Colonic mucosa (tissue), 4 donors: ENCODE measurements around the gene ADA. TPM values are rescaled to one million over a fixed set of nuclear protein-coding genes. Genes with fewer than 3 reads are reported as not detected.
"Not testable (repeated sequence)": the region's sequence is repeated elsewhere in the genome, so short reads cannot be mapped to it uniquely, and the experiment has no call there.

Source experiments
- DNase-seq: peaks from one replicate; pipeline ENCODE4 v3.0.0-alpha.2; 2020
- H3K27ac ChIP-seq: fragments of 200-600 bp; one replicate; pipeline ENCODE4 v1.8.0; 2021
- H3K27me3 ChIP-seq: fragments of 200-600 bp; one replicate; pipeline ENCODE4 v1.8.0; 2021
- H3K36me3 ChIP-seq: fragments of 200-600 bp; one replicate; pipeline ENCODE4 v1.8.0; 2021
- H3K4me1 ChIP-seq: fragments of 200-600 bp; one replicate; pipeline ENCODE4 v1.8.0; 2021; ENCODE audit warnings: mild to moderate bottlenecking
- H3K4me3 ChIP-seq: fragments of 200-600 bp; one replicate; pipeline ENCODE4 v1.8.0; 2021
- H3K9ac ChIP-seq, 2 donors: one replicate each; pipeline ENCODE4 v1.7.0; 2013; ENCODE audit warnings: control low read depth in 2 of 2, low read depth in 2 of 2, low read length in 2 of 2
- H3K9me3 ChIP-seq: fragments of 200-600 bp; one replicate; pipeline ENCODE4 v1.8.0; 2021
- intact Hi-C: fragments of 100-400 bp; cut with DNase I; formaldehyde crosslinking; loops from one replicate; pipeline ENCODE4 v1.14.1; 2022
- total RNA-seq, 2 donors: library from RNA; stranded (reverse); fragmentation: NEBNext Ultra II Directional in 1 of 2; extraction: Animal tissue kit (Norgen Biotek cat#: 25700) in 1 of 2; gene quantifications; one replicate each; pipeline ENCODE4 v1.2.1, GENCODE V29; 2021
- TF ChIP-seq, protein P1 (sequence below): fragments of 200-600 bp; IDR thresholded peaks from one replicate; pipeline ENCODE4 v1.8.0; 2022; ENCODE audit warnings: antibody characterized with exemption, mild to moderate bottlenecking
- donor health status: healthy.
- donor health status: DM: no; HTN: no; CAD: no.
- donor health status: DM: no; HTN: no; CAD: no.

Gene ADA
- total RNA-seq, 2 donors from 2014 or later = 2.4 to 4.5 TPM

- intact Hi-C loops = no loop called here
- Histone ChIP-seq H3K36me3 (no peaks in the 10 kb centered on the region), H3K27ac (no peak overlapping the region), H3K4me1 (no peaks in the 10 kb centered on the region), H3K9me3 (no peaks in the 10 kb centered on the region), H3K4me3 (no peak overlapping the region), H3K27me3 (no peaks in the 10 kb centered on the region), H3K9ac (no peak overlapping the region)
- no peak for DNase-seq
- TF ChIP-seq, protein P1, sequence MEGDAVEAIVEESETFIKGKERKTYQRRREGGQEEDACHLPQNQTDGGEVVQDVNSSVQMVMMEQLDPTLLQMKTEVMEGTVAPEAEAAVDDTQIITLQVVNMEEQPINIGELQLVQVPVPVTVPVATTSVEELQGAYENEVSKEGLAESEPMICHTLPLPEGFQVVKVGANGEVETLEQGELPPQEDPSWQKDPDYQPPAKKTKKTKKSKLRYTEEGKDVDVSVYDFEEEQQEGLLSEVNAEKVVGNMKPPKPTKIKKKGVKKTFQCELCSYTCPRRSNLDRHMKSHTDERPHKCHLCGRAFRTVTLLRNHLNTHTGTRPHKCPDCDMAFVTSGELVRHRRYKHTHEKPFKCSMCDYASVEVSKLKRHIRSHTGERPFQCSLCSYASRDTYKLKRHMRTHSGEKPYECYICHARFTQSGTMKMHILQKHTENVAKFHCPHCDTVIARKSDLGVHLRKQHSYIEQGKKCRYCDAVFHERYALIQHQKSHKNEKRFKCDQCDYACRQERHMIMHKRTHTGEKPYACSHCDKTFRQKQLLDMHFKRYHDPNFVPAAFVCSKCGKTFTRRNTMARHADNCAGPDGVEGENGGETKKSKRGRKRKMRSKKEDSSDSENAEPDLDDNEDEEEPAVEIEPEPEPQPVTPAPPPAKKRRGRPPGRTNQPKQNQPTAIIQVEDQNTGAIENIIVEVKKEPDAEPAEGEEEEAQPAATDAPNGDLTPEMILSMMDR = no peak
These were observed 59.1 kb downstream of the ADA start for GRCh38 chr20:44592366-44592765.

GRCh38 chr20:44590980-44591778 is 60.3 kb downstream of the ADA start:
- TF ChIP-seq, protein P1 = no peak
- H3K27ac ChIP-seq = no peak overlapping the region
- intact Hi-C loops = no loop called here
- H3K9me3 ChIP-seq = no peaks in the 10 kb centered on the region
- DNase-seq = no peak
- H3K9ac ChIP-seq = no peak overlapping the region
- no peaks in the 10 kb centered on the region for H3K27me3 ChIP-seq
- no peaks in the 10 kb centered on the region for H3K4me1 ChIP-seq
- no peak overlapping the region for H3K4me3 ChIP-seq
- H3K36me3 ChIP-seq = no peaks in the 10 kb centered on the region

- Histone ChIP-seq H3K27me3 (no peaks in the 10 kb centered on the region), H3K27ac (no peak overlapping the region), H3K4me1 (no peaks in the 10 kb centered on the region), H3K36me3 (no peaks in the 10 kb centered on the region), H3K9me3 (no peaks in the 10 kb centered on the region), H3K9ac (no peak overlapping the region), H3K4me3 (no peak overlapping the region)
- no peak for DNase-seq
- TF ChIP-seq, protein P1 = no peak
- intact Hi-C loops = no loop called here
These were observed 62.0 kb downstream of the ADA start for GRCh38 chr20:44589537-44589936.

- H3K9ac ChIP-seq, H3K27me3 ChIP-seq, H3K27ac ChIP-seq, H3K4me3 ChIP-seq, H3K4me1 ChIP-seq, H3K36me3 ChIP-seq, H3K9me3 ChIP-seq, intact Hi-C loops, DNase-seq: not testable (repeated sequence)
These were observed 63.2 kb downstream of the ADA start for GRCh38 chr20:44588321-44588720.

- no peaks in the 10 kb centered on the region for H3K9me3 ChIP-seq
- TF ChIP-seq, protein P1 = no peak
- H3K9ac ChIP-seq = no peak overlapping the region
- DNase-seq = no peak
- intact Hi-C loops = no loop called here
- no peaks in the 10 kb centered on the region for H3K27me3 ChIP-seq
- no peaks in the 10 kb centered on the region for H3K36me3 ChIP-seq
- no peaks in the 10 kb centered on the region for H3K4me1 ChIP-seq
- H3K27ac ChIP-seq = no peak overlapping the region
- H3K4me3 ChIP-seq = no peak overlapping the region
These were observed 64.2 kb downstream of the ADA start for GRCh38 chr20:44587035-44587980.
